Esophagus squamous epithelium (tissue), 4 donors: ENCODE measurements around the gene ZNF440.

Experiments
- POLR2A ChIP-seq, 4 donors: fragments of 450-650 bp; IDR thresholded peaks; one replicate each; pipeline ENCODE4 v1.6.1; 2017; ENCODE audit warnings: antibody characterized with exemption in 4 of 4, mild to moderate bottlenecking in 4 of 4, moderate library complexity in 3 of 4
- TF ChIP-seq, protein P1 (sequence below), 6 experiments: fragments of 450-650 bp in 4 of 6; fragments of 200-600 bp in 2 of 6; sonication (generic) in 2 of 6; IDR thresholded peaks; one replicate each; pipeline ENCODE4 v1.5.1; 2016 to 2019; ENCODE audit warnings: antibody characterized with exemption in 6 of 6, mild to moderate bottlenecking in 4 of 6, moderate library complexity in 4 of 6

- TF ChIP-seq, protein P1, sequence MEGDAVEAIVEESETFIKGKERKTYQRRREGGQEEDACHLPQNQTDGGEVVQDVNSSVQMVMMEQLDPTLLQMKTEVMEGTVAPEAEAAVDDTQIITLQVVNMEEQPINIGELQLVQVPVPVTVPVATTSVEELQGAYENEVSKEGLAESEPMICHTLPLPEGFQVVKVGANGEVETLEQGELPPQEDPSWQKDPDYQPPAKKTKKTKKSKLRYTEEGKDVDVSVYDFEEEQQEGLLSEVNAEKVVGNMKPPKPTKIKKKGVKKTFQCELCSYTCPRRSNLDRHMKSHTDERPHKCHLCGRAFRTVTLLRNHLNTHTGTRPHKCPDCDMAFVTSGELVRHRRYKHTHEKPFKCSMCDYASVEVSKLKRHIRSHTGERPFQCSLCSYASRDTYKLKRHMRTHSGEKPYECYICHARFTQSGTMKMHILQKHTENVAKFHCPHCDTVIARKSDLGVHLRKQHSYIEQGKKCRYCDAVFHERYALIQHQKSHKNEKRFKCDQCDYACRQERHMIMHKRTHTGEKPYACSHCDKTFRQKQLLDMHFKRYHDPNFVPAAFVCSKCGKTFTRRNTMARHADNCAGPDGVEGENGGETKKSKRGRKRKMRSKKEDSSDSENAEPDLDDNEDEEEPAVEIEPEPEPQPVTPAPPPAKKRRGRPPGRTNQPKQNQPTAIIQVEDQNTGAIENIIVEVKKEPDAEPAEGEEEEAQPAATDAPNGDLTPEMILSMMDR (IDR thresholded peaks at IDR 0.05) = peak; percentile 43 to 75 (median 64)
- no peak for TF ChIP-seq POLR2A (IDR thresholded peaks at IDR 0.05)
These were observed 67.2 kb downstream of the ZNF440 start for GRCh38 chr19:11881151-11881800.
